Measurements from ENCODE around the gene CDC123. TPM values are rescaled to one million over a fixed set of nuclear protein-coding genes. Genes with fewer than 3 reads are reported as not detected.
"Not testable (repeated sequence)": the region's sequence is repeated elsewhere in the genome, so short reads cannot be mapped to it uniquely, and the experiment has no call there.

Gene CDC123
- total RNA-seq, 1 donor from 2014 or later: 146 TPM

DNA sequence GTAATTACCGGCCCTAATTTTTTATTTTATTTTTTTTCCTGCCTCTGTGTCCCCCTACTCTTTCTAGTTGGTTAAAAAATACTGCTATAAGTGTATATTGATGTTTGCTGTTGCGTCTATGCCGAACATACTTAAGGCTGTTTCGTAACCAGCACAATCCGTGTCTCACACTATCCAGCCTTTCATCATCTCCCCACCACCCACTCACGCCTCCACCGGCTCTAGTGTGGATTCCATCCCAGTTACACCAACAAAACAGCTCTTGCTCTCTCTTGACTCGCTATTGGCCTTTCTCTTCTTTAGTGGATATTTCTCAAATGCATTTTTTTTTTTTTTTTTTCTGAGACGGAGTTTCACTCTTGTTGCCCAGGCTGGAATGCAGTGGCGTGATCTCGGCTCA is 83.3 kb downstream of the CDC123 start:
- no peak for DNase-seq (ENCODE audit: low spot score in 2 of 2)
- no peak for FAIRE-seq

DNA sequence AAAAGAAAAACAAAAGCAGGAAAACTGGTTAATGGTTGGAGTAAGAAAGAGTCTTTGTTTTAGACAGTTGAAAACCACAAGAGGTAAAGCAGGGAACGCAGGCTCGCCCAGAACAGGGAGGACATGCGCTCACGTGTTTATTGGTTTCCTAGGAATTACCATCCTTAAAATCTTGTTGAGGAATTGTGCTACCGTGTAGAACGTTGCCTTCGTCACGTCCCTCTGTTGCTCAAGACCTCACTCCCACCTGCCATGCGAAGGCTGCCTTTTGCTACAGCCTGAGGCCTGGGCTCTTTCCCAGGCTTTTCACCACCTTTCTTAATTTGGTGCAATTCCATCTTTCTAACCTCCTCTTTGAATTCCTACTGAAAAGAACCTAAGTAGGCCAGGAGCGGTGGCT is 91.8 kb downstream of the CDC123 start:
- FAIRE-seq (no peak), DNase-seq (ENCODE audit: low spot score in 2 of 2) (no peak)

DNA sequence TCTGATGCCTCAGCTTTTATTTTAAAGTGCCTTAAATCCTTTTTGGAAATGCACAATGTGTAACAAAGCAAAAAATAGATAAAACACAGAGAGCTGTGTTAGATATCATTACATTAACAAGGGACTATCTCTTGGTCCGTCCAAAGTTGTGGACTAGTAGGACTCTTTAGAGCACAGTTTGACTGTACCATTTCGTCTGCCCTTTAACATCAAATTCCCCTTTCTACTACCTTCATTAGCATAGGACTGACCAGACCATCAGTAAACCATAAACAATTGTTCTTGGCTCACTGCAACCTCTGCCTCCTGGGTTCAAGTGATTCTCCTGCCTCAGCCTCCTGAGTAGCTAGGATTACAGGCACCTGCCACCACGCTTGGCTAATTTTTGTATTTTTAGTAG is 101.8 kb downstream of the CDC123 start:
- not testable (repeated sequence) for FAIRE-seq; DNase-seq (ENCODE audit: low spot score in 2 of 2)

DNA sequence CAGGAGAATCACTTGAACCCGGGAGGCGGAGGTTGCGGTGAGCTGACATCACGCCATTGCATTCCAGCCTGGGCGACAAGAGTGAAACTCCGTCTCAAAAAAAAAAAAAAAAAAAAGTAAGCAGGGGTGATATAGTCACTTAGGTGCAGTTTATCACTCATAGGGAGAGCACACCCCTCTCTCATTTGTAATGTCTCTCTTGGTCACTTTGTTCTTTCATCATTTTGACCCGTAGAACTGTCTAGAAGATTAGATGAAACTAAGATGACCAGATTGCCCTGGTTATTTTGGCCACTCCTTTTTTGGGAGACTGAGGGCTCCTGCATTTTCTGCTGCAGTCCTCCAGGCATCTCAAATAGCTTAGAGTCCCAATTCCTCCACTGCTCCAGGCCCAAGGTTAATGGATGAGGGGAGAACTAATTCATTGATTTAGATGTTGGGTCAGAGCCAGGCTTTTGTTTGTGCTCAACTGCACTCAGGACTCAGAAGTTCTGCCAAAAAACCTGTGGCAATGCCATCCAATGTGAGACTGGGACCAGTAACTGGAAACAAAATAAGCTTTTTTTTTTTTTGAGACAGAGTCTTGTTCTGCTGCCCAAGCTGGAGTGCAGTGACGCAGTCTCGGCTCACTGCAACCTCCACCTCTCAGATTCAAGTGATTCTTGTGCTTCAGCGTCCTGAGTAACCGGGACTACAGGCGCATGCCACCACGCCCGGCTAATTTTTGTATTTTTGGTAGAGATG is 103.4 kb downstream of the CDC123 start:
- no peak for FAIRE-seq

More for the DNA sequence above, 103.4 kb downstream of the CDC123 start:
- DNase-seq (ENCODE audit: low spot score in 2 of 2): no peak

Other genes starting within 250 kb of the CDC123 start
- 24.1 TPM for gene UPF2, start 153.4 kb upstream of the CDC123 start, total RNA-seq
- gene DHTKD1, start 127.2 kb upstream of the CDC123 start, total RNA-seq: 80.7 TPM
- 45.7 TPM for gene SEC61A2, start 66.5 kb upstream of the CDC123 start, total RNA-seq
- gene NUDT5, start 297 bp upstream of the CDC123 start, total RNA-seq: 14.3 TPM
- gene CAMK1D, start 153.4 kb downstream of the CDC123 start, total RNA-seq: 19.2 TPM